GM12865 (cell line): ENCODE results near the gene EPC2.

ENCODE experiments used
- DNase-seq: peaks from one replicate; pipeline ENCODE4 v3.0.0; 2010; ENCODE audit warnings: low read depth
- H3K4me3 ChIP-seq: 2 replicates; pipeline ENCODE4 v1.5.1; 2011; ENCODE audit warnings: mild to moderate bottlenecking, low read depth, low read length, control low read depth
- CTCF ChIP-seq: IDR thresholded peaks from 2 replicates; pipeline ENCODE4 v1.5.1; 2011; ENCODE audit warnings: low read length, control low read depth, low read depth, inconsistent platforms; ENCODE audit not compliant: insufficient read depth; ENCODE audit errors: missing control alignments

The EPC2 gene

GRCh38 chr2:148829618-148830017, 185.1 kb downstream of the EPC2 start:
- no peak for DNase-seq
- TF ChIP-seq CTCF = no peak
- no peak overlapping the region for H3K4me3 ChIP-seq

- no peak overlapping the region for H3K4me3 ChIP-seq
- no peak for TF ChIP-seq CTCF
- no peak for DNase-seq
These were observed 188.1 kb downstream of the EPC2 start for GRCh38 chr2:148832637-148833036.
